C4-2B (cell line): Measurements from ENCODE around the gene ALKBH5.

Source experiments
- H3K27ac ChIP-seq: fragments of 450-650 bp; 2 replicates; pipeline ENCODE4 v1.5.1; 2017
- ZFX ChIP-seq: fragments of 450-650 bp; IDR thresholded peaks from 2 replicates; pipeline ENCODE4 v1.6.1; 2017
- TF ChIP-seq, protein P1 (sequence below): fragments of 450-650 bp; conservative IDR thresholded peaks from 2 replicates; pipeline ENCODE4 v1.5.1; 2017; ENCODE audit warnings: mild to moderate bottlenecking

Gene ALKBH5

DNA sequence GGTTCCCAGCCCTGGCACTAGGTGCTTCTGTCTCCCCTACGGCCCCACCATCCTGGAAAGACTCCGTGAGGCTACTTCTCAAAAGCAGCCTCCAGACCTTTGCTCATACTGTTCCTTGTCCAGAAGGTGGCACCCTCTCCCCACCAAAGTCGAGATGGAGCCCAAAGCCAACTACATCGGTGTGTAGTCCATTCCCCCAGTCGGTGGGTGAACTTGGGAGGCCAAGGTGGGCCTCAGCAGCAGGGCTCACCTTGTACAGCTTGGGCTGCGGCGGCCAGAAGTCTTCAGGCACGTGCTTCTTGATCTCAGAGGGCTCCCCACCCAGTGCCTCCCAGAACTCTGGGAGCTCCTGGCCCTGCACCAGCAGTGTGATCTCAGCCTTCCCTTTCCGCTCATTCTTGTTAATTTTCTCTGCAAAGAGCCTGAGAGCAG, 64.7 kb downstream of the ALKBH5 start:
- TF ChIP-seq, protein P1, sequence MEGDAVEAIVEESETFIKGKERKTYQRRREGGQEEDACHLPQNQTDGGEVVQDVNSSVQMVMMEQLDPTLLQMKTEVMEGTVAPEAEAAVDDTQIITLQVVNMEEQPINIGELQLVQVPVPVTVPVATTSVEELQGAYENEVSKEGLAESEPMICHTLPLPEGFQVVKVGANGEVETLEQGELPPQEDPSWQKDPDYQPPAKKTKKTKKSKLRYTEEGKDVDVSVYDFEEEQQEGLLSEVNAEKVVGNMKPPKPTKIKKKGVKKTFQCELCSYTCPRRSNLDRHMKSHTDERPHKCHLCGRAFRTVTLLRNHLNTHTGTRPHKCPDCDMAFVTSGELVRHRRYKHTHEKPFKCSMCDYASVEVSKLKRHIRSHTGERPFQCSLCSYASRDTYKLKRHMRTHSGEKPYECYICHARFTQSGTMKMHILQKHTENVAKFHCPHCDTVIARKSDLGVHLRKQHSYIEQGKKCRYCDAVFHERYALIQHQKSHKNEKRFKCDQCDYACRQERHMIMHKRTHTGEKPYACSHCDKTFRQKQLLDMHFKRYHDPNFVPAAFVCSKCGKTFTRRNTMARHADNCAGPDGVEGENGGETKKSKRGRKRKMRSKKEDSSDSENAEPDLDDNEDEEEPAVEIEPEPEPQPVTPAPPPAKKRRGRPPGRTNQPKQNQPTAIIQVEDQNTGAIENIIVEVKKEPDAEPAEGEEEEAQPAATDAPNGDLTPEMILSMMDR: peak; percentile 86
- TF ChIP-seq ZFX: no peak
- H3K27ac ChIP-seq: no peak overlapping the region

DNA sequence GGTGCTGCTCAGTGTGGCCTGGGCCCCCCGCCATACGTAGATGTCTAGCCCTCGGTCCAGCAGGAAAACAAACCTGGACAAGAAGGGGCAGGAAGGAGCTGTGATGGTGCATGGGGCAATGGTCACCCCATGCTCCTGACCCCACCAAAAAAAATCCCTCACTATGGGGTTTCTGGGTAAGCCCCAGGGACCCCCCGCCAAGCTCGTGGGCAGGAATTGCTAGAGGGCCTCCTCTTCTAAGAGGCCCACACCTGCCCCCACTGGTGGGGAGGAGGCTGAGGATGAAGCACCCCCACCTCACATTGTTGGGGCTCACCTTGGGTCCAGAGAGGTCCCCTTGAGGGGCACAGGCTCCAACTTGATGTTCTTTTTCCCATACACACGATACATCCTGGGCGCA, 65.2 kb downstream of the ALKBH5 start:
- no peak overlapping the region for H3K27ac ChIP-seq
- TF ChIP-seq ZFX: no peak
- TF ChIP-seq, protein P1: no peak

- TF ChIP-seq, protein P1: no peak
- no peak for TF ChIP-seq ZFX
- H3K27ac ChIP-seq: no peak overlapping the region
Measured at GRCh38 chr17:18250259-18250658, 66.6 kb downstream of the ALKBH5 start.

DNA sequence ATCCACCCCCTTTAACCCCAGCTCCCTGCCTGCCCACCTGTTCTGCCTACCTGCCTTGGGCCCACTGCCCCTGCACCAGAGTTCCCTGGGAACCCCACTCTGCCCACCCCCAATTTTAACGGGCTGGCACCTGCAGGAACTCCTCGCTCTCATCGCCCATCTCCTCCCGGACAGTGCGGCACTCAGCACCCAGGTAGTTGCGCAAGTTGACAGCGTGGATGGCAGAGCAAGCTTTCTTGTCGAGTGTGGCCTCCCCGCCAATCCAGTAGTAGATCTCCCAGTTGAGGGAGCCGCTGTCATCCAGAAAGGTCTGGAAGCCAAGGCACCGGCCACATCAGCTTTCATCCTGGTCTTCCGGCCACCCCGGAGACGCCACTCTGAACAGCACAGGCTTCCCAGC, 67.1 kb downstream of the ALKBH5 start:
- H3K27ac ChIP-seq: no peak overlapping the region
- TF ChIP-seq ZFX: no peak
- TF ChIP-seq, protein P1: no peak

GRCh38 chr17:18251204-18251603, 67.6 kb downstream of the ALKBH5 start:
- no peak overlapping the region for H3K27ac ChIP-seq
- TF ChIP-seq, protein P1: no peak
- TF ChIP-seq ZFX: no peak

- TF ChIP-seq ZFX: no peak
- TF ChIP-seq, protein P1: no peak
- no peak overlapping the region for H3K27ac ChIP-seq
Measured at GRCh38 chr17:18252160-18252559, 68.5 kb downstream of the ALKBH5 start.

GRCh38 chr17:18253187-18253884, 69.7 kb downstream of the ALKBH5 start:
- TF ChIP-seq, protein P1: no peak
- TF ChIP-seq ZFX: no peak
- no peak overlapping the region for H3K27ac ChIP-seq
